Measurements from ENCODE around the gene SLC38A10. TPM values are rescaled to one million over a fixed set of nuclear protein-coding genes. Genes with fewer than 3 reads are reported as not detected.

Gene SLC38A10
- total RNA-seq, 1 donor from 2014 or later: 162 TPM

DNA sequence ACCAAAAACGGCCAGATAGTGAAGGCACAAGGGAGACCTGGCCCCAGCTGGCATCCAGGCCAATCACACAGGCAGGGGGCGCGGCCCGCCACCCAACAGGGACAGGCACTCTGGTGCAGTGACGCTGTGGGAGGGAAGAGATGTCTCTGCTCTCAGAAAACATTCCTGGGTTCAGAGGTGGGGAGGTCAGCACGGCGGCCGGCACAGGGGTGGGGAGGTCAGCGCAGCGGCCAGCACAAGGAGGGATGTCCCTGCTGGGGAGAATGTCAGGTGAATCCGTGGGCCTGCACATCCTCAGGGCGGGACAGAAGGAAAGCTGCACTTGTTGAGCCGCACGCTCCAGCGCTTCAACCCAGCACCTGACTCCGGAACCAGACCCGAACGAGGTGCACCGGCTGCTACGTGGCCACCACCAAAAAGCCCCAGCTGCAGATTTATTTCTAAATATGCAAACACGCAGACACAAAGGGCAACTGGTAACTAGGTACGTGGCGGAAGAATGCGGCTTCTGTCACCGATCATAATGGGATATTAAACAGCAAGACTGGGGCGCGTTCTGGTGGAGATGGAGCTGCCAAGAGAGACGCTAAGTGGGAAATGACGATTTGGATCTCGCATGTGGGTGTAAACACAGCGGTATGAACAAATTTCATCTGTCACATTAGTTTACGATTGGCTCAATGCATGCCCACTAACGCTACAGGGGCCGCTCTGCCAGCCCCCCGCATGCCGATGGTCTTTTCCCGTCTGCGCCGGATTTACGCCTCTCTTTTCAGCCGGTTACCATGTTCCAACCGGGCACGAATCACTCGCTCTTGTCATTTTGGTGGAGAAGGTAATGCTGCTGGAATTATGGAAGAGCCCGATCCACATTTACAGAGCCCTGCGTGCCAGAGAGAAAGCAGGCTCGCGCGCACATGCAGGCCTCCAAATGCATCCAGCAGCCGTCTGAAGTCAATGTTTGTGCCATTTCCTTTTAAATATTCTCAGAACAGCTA, 15.5 kb downstream of the SLC38A10 start:
- no peak for DNase-seq (ENCODE audit: extremely low read depth, low read depth, low spot score)

DNA sequence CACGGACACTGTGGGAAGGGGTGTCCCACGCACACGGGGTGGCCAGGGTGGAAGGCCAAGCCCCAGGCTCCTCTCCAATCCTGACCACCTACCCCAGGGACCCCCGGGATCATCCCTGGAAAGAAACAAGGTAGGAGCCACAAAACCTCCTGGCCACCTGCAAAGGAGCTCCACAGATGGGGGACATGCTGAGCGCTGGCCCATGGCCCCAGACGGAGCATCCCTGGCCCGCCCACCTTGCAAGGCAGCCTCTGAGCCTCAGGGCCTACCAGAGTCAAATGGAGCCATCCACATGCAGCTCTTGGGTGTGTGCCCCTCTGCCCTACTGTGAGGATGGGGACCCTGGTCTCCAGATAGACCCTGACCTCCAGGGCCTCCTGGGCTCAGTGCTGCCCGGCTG, 16.3 kb downstream of the SLC38A10 start:
- DNase-seq (ENCODE audit: extremely low read depth, low read depth, low spot score): no peak

DNA sequence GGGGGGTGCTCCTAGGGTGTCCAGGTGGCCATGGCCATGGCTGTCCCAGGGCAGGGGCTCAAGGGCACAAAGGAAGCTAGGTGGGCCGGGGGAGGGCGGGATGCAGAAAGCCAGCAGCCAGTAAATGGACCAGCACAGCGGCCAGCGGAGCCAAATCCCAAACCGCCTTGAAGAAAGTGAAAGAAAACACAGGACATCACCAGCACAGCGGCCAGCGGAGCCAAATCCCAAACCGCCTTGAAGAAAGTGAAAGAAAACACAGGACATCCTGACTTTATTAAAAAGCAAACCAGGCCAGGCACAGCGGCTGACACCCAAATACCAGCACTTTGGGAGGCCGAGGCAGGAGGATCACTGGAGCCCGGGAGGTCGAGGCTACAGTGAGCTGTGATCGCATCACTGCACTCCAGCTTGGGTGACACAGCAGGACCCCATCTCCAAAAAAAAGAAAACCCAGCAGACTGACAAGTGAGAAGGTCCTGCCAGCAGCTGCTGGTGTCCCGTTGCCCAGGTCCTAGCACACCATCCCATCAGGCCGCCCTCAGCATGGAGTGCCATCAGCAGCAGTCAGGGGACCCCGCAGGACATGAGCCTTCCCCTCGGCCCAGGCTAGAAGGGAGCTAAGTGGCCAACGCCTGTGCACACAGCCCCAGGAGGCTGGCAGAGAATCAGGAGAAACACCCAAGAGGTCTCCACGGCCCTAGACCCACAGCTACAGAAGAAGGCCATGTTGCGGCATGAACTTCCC, 17.0 kb downstream of the SLC38A10 start:
- no peak for DNase-seq (ENCODE audit: extremely low read depth, low read depth, low spot score)

DNA sequence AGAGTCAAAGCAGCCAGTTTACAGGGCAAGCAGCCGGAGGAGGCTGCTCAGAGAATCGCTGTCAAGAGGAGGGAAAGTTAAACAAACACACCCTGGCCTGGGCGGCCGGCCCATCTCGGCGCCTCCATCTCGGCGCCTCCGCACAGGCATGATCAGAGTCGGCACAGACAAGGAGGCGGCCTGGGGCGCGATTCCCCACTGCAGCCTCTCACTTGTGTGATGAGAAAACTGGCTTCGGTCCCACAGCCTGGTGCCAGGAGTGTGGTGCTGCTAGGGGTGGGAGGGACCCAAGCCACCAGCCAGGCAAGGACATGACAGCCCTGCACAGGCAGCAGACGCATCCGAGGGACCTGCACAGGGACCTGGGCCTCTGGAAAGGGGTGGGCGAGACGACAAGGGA, 17.7 kb downstream of the SLC38A10 start:
- DNase-seq (ENCODE audit: extremely low read depth, low read depth, low spot score): no peak

DNA sequence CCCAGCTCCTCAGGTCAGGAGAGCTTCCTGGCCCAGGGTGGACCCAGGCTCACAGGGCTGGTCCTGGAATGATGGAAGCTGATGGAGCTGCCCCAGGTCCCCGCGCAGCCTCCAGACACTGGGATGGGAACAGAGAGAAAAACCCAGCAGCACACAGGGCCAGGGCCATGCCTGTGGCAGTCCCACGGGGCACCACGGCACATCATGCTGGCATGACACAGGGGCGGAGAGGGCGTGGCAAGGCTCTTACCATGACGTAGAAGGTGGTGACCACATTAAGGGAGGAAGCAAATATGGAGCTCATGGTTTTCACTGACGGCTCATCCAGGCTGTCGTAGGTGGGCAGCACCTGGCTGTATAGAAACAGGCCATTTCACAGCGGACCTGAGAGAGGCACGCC, 18.3 kb downstream of the SLC38A10 start:
- DNase-seq (ENCODE audit: extremely low read depth, low read depth, low spot score): no peak

DNA sequence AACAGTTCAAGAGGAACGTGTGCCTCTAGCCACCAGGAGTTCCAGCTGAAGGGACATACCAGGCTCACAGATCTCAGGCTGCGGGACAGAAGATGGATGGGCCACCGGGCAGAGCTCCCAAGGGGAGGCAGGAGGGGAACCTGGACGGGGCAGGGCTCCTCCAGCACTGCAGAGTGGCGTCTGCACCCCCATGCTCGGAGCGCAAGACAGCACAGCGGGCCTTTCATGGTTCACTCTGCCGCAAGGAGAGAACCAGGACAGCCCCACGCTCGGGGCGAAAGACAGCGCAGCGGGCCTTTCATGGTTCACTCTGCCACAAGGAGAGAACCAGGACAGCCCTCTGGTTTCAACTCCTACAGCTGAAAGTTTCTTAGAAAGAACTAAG, 20.6 kb downstream of the SLC38A10 start:
- no peak for DNase-seq (ENCODE audit: extremely low read depth, low read depth, low spot score)

DNA sequence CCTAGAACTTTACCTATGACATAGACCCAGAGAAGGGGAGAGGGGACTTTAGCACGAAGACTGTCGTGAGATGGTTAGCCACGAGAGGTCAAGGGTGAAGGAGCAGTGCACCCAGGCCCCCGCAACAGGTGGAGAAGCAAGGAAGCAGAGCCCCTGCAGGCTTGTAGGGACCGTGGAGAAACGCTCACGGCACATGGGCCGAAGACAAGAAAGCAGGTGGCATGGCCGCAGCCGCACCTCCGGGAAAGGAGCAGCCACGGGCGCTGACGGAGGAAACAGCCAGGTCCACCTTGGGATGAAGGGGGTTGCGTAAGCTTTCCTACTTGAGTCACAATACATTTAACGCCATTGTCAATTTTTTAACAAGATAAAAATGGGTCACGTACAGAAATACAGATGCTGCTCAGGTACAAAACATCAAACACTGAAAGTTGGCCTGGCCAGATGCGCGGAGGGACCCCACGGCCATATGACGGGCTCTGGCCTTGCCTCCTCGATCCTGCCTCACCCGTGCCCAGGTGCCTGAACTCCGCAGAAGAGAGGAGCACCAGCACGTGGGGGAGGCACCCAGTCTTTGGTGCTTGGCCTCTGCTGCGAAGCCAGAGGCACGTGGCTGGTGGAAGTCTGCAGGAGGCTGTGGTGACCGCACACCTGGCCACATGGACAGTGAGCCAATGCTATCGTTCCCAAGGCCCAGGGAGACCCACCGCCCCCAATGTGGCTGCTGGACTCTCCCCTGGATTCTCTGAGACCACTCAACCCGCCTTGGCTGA, 21.2 kb downstream of the SLC38A10 start:
- no peak for DNase-seq (ENCODE audit: extremely low read depth, low read depth, low spot score)

DNA sequence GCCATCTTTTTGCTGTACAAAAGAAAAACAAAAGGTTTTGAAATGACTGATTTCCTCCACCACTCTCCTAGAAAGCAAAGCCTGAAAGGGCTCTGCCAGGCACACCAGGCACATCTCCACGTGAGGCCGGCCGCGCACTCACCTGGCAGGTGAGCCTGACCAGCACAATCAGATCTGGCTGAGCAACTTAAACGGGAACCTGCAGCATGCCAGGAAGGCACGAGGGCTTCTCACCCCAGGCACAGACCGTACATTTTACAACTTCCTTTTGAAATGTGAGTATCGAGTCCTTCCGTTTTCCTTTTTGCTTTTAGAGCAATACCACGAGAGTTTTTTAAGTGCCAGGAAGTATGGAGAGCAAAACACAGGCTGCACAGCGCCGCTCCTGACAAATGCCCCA, 22.5 kb downstream of the SLC38A10 start:
- DNase-seq (ENCODE audit: extremely low read depth, low read depth, low spot score): no peak

DNA sequence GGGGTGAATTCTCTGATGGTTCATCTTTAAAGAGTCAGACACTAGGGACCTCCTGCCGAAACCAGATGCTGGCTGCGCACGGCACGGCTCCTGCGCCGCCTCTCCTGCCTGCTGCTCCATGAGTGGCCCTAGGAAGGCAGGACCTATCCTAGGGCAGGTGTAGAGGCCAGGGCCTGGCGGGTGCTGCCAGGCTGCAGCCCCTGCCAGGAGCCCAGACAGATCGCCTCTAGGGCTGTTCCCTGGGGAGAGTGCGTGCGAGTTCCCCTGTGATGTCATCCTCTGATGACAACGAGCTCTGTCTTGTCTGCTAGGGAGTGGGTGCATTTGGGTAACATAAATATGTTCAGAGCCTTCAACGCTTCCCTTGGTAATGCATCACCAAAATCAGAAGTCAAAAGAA, 23.9 kb downstream of the SLC38A10 start:
- no peak for DNase-seq (ENCODE audit: extremely low read depth, low read depth, low spot score)

DNA sequence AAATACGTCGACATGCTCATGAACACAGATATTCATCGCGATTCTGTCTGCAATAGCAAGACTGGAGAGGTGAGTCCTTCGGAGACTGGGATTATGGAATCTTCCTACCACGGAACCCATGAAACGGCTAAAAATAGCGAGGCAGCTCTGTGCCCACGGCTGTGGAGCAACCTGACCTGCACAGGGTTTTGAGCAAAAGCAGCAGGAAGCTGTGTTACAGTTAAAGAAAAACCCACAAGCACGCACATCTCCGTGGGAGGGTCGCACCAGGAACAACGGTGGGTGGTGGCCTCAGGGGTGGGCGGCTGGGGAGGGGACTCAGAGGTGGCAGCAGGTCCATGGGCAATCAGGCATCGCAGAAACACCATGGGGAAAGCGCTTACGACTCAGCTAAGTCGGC, 24.8 kb downstream of the SLC38A10 start:
- no peak for DNase-seq (ENCODE audit: extremely low read depth, low read depth, low spot score)

DNA sequence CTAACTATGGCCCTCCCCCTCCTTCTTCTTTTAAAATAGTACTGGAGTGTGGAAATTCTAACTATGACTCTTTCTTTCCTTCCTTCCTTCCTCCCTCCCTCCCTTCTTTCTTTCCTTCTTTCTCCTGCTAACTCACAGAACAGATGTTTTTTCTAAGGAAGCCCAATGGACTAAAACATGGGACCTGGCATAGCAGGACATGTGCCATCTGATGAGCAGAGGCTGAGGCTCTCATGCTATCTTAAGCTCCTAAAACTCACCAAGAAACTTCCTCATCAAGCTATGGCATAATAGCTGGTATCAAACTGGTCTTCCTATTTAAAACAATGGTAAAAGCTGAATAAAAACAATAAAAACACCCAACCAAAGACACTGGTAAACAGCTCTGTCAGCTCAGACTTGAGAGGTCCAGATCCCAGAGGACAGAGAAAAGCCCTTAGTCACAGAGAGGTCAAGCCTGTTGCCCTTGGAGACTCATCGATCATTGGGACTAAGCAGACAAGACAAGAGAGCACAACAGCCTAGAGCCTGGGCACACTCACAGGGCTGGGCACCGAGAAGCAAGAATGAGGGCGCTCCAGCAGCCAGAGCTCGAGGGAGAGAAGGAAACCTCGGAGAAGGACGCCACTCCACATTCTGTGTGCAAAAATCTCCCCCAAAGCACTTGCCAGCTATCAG, 27.6 kb downstream of the SLC38A10 start:
- no peak for DNase-seq (ENCODE audit: extremely low read depth, low read depth, low spot score)

DNA sequence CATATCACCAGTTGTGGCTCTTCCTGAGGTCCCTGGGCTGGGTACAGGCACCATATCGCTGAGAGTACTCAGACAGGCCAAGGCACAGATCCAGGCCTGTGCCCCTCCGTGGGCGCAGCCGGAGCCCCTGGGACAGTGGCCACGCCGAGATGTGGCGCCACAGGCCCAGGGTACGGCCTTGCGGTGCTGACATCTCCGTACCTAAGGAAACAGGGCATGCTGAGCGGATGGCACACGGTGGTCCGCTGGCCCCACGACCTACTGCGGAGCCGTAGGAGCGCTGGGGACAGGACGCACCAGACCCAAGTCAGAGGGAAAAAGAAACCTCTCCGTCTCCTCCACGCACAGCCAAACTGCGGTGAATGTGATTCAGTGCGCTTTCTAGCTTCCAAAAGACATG, 29.5 kb downstream of the SLC38A10 start:
- no peak for DNase-seq (ENCODE audit: extremely low read depth, low read depth, low spot score)

DNA sequence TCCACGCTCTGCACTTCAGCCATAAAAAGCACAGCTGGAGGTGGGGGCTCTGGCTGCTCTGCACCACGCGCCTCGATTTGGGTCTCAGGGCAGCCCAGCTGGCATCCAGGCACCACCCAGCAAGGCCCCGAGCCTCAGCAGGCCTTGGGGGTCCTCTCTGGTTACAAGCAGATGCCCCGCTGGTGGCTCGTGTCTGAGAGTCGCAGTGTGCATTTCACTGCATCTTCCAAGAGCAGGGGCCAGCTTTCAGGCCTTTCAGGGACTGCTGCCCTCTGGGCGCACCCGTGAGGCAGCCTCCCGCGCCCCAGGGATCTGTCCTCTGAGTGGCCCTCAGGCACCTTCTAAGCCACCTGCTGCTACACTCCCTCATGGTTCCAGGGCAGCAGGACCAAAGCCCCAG, 30.5 kb downstream of the SLC38A10 start:
- no peak for DNase-seq (ENCODE audit: extremely low read depth, low read depth, low spot score)

DNA sequence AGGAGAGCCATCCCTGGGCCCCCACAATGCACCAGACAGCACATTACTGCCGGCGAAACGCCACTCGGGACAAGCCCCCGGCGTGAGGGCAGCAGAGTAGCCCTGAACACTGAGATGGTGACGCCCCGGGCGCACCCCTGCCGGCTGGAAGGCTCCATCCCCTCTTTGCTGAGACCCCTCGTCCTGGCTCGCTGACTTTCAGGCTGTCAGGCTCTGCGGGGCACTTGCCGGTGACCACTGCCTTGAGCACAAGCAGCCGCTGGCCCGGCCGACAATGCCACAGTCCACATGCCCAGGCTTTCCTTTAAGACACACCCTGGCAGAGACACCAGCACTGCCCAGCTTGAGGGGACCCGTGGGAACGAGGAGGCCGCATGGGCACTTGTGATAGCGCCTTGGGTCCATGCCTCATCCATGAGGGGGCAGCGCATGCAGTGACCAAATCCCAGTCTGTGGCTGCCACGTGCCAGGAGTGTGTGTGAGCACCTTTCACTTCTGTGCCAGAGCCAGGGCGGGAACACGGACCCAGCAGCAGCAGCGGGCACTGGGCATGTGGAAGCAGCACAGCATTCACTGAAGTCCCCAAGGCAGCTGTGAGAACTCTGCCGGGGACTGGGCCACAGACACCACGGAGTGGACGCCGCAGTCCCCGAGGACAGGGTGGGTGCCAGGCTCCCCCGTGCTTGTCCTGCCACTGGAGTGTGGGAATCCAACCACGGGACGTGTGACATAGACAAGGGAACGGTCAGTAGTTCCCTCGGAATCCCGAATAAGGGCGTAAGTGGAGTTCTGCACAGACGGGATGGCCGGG, 31.5 kb downstream of the SLC38A10 start:
- no peak for DNase-seq (ENCODE audit: extremely low read depth, low read depth, low spot score)

DNA sequence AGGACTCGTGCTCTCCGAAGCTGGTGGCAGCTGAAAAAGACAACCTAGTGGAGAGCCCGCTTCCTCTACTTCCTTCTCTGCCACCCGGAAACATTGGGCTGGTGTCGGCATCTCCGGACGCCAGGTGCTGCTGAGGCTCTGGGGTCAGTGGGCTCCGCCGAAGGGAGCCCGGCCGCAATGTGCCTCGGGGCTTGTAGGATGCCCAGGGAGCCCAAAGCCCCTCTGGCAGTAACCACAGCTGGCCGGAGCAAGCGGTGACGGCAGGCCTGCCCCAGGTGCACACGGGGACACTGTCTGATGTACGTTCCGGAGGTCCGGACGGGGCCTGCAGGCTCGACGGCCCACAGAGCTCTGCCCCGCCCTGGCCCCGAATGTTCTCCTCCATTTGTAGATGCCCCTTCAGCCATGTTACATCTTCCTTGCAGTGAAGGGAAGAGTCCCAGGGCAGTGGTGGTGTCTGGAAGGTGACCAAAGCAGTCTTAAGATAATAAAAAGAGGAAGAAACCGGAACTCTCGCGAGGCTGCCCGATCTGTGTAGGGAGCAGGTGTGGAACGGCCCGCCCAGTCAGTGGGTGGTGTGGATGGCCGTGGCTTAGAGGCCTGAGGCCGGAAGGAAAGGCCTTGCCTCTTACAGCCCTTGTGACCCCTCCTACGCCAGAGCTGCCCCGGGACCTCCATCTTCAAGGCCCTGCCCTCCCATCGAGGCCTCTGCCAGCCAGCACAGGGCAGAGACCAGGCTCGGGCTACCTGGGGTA, 33.3 kb downstream of the SLC38A10 start:
- no peak for DNase-seq (ENCODE audit: extremely low read depth, low read depth, low spot score)

DNA sequence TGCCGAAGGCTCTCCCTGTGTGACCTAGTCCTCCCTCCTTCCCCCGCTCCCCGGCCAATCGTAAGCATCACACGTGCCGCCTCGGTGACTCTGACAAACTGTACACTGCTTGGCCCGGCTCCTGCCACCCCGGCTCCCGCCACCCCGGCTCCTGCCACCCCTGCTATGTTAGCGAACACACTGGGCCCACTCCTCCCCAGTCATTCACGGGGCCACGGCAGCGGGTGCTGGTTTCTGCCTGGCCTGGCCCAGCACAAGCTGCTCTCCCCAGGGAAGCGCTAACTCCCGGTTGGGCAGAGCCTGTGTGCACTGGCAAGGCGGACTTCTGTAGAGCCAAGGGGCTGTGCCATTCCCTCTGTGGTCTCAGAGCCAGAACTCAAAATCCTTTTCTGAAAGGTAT, 34.0 kb downstream of the SLC38A10 start:
- no peak for DNase-seq (ENCODE audit: extremely low read depth, low read depth, low spot score)

DNA sequence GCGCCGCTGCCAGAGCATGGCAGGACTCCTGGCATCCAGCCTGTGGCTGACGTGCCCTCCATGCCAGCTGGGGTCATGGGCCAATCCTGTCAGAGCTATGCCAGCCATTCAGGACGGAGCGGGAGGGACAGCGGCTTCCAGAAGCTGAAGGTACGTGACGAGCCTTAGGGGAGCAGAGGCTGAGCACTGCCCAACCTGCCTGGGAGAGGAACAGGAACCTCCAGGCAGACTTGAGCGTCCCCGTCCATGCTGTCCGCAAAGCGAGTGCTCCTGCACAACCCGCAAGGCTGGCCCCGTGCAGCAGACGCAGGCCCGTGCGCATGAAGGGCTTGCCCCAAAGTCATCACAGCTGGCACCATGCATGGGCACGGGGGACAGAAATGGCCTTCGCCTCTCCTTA, 34.5 kb downstream of the SLC38A10 start:
- DNase-seq (ENCODE audit: extremely low read depth, low read depth, low spot score): no peak

DNA sequence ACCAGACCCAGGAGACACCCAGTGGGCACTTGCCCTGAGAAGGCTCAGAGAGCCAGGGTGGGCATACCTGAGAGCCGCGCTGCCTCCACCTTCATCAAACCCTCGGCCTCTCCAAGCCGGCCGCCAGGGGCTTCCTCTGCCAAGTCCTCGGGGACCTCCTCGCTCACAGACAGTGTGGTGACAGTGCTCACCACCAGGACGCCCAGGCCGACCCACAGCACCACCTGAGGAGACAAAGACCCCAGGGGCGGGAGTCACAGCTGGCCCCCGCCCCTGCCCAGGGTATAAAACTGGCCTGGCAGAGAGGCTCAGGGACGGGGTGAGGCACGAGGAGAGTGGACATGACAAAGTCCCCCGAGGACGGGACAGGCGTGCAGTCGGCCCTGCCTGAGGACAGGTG, 34.9 kb downstream of the SLC38A10 start:
- DNase-seq (ENCODE audit: extremely low read depth, low read depth, low spot score): no peak

DNA sequence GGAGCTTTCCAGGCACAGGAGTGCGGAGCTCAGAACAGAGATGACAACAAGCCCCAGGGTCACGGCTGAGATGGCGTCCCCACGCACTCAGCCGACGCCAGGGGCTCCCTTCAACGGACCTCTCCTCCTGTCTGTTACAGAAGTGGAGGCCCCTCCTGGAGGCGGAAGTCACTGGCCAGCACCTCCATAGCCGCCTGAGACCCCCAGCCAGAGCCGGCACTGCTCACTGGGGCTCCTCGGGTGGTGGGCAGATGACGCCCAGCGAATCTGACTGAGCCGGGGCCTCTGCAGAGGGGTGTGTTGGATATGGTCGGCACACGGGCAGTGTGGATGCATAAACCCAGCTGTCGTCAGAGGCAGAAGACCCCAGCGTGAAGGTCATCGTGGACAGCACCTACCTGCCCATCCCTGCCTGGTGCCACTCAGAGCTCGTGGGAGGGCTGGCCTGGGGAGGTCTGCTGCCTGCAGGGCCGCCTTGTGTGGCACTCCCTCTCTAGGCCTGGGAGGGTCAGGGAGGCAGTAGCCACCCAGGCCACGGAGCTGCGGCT, 36.0 kb downstream of the SLC38A10 start:
- no peak for DNase-seq (ENCODE audit: extremely low read depth, low read depth, low spot score)
